22Rv1 (cell line): Measurements from ENCODE around the gene TMEM19.
A peak's percentile ranks its signal among the peaks of the same experiment; 100 is the strongest.

Experiments used
- ZFX ChIP-seq: fragments of 450-650 bp; IDR thresholded peaks from 2 replicates; pipeline ENCODE4 v1.6.1; 2017; ENCODE audit warnings: antibody characterized with exemption, borderline replicate concordance
- TF ChIP-seq, protein P1 (sequence below): fragments of 450-650 bp; IDR thresholded peaks from 2 replicates; pipeline ENCODE4 v1.5.1; 2017; ENCODE audit warnings: mild to moderate bottlenecking

DNA sequence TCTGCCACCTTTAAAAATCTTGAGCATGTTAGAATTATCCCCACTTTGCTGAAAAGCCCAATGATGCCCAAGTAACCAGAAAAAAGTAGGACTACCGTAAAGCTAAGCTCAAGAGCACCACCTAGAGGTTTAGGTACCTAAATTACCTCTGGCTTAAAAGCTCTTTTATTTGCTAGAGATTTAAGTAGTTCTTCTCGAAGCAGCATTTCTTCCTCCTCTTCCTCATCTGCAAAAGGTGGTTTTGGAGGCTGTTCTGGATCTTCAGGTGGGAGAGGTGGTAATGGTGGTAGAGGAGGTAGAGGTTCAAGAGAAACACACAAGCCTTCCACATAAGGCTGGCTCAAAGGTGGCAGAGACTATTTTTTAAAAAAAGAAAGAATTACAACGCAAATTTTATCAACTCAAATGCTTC is 49.2 kb upstream of the TMEM19 start:
- TF ChIP-seq, protein P1, sequence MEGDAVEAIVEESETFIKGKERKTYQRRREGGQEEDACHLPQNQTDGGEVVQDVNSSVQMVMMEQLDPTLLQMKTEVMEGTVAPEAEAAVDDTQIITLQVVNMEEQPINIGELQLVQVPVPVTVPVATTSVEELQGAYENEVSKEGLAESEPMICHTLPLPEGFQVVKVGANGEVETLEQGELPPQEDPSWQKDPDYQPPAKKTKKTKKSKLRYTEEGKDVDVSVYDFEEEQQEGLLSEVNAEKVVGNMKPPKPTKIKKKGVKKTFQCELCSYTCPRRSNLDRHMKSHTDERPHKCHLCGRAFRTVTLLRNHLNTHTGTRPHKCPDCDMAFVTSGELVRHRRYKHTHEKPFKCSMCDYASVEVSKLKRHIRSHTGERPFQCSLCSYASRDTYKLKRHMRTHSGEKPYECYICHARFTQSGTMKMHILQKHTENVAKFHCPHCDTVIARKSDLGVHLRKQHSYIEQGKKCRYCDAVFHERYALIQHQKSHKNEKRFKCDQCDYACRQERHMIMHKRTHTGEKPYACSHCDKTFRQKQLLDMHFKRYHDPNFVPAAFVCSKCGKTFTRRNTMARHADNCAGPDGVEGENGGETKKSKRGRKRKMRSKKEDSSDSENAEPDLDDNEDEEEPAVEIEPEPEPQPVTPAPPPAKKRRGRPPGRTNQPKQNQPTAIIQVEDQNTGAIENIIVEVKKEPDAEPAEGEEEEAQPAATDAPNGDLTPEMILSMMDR: peak; percentile 97
- TF ChIP-seq ZFX: no peak
